Daoy (cell line): ENCODE data around the gene ATOSA. TPM values are rescaled to one million over a fixed set of nuclear protein-coding genes. Genes with fewer than 3 reads are reported as not detected.

Experiments used
- DNase-seq: peaks from one replicate; pipeline ENCODE4 v3.0.0-alpha.2; 2015; ENCODE audit warnings: low read depth
- total RNA-seq: library from RNA; depleted of rRNA; stranded (reverse); fragments of >200 nt; shearing (Covaris generic); gene quantifications from 2 replicates; pipeline ENCODE4 v1.2.3, GENCODE V29; 2014; rRNA removed

Gene ATOSA
- total RNA-seq = 9.7 and 12.2 TPM in 2 replicates

- peak; percentile 95 for DNase-seq
Observed at GRCh38 chr15:52679232-52680040, at the start of gene ATOSA. ATOSA (minus strand) TSS chr15:52679388; CDS start chr15:52678021, 1,367 bp downstream.

GRCh38 chr15:52728899-52729298, 49.7 kb upstream of the ATOSA start:
- peak; percentile 58 for DNase-seq

- no peak for DNase-seq
Observed at GRCh38 chr15:52727815-52728214, 48.6 kb upstream of the ATOSA start.

- DNase-seq = no peak
Observed at GRCh38 chr15:52726195-52726594, 47.0 kb upstream of the ATOSA start.

- no peak for DNase-seq
Observed at GRCh38 chr15:52718551-52718950, 39.4 kb upstream of the ATOSA start.

GRCh38 chr15:52717924-52718323, 38.7 kb upstream of the ATOSA start:
- DNase-seq = no peak

- DNase-seq = no peak
Observed at GRCh38 chr15:52717481-52717880, 38.3 kb upstream of the ATOSA start.

GRCh38 chr15:52716536-52716935, 37.3 kb upstream of the ATOSA start:
- DNase-seq = no peak

- DNase-seq = no peak
Observed at GRCh38 chr15:52715411-52715810, 36.2 kb upstream of the ATOSA start.

- DNase-seq = no peak
Observed at GRCh38 chr15:52714968-52715367, 35.8 kb upstream of the ATOSA start.

- no peak for DNase-seq
Observed at GRCh38 chr15:52710708-52711389, 31.7 kb upstream of the ATOSA start.

GRCh38 chr15:52710050-52710707, 31.0 kb upstream of the ATOSA start:
- peak; percentile 32 for DNase-seq

GRCh38 chr15:52709187-52709981, 30.2 kb upstream of the ATOSA start:
- no peak for DNase-seq

GRCh38 chr15:52706091-52706490, 26.9 kb upstream of the ATOSA start:
- DNase-seq = no peak

- no peak for DNase-seq
Observed at GRCh38 chr15:52702390-52702789, 23.2 kb upstream of the ATOSA start.

GRCh38 chr15:52699457-52699856, 20.3 kb upstream of the ATOSA start:
- no peak for DNase-seq

GRCh38 chr15:52698514-52698913, 19.3 kb upstream of the ATOSA start:
- no peak for DNase-seq

GRCh38 chr15:52697051-52697450, 17.9 kb upstream of the ATOSA start:
- no peak for DNase-seq

- no peak for DNase-seq
Observed at GRCh38 chr15:52695154-52695553, 16.0 kb upstream of the ATOSA start.

- no peak for DNase-seq
Observed at GRCh38 chr15:52689562-52689961, 10.4 kb upstream of the ATOSA start.

- no peak for DNase-seq
Observed at GRCh38 chr15:52683580-52683979, 4.4 kb upstream of the ATOSA start.

- no peak for DNase-seq
Observed at GRCh38 chr15:52682781-52683180, 3.6 kb upstream of the ATOSA start.
